ENCODE data around the gene RAP1B.

DNA sequence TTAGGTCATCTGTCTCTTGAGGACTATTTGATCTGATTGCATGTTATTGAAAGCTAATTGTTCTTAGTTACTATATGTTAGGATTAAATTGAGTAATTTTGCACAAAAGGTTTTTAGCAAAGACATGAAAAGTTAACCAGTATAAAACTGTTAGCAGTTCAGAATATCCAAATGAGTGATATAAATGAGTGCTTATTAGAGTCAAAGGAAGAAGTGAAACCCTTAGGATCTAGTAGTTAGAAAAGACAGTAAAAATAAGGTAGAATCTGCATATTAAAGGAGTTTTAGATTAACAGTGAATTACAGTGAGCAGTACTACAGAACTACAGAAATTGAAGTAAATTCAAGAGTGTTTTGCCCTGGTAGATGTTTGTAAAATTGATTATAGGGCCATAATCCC is 12.4 kb downstream of the RAP1B start:
- TF ChIP-seq, protein P1, sequence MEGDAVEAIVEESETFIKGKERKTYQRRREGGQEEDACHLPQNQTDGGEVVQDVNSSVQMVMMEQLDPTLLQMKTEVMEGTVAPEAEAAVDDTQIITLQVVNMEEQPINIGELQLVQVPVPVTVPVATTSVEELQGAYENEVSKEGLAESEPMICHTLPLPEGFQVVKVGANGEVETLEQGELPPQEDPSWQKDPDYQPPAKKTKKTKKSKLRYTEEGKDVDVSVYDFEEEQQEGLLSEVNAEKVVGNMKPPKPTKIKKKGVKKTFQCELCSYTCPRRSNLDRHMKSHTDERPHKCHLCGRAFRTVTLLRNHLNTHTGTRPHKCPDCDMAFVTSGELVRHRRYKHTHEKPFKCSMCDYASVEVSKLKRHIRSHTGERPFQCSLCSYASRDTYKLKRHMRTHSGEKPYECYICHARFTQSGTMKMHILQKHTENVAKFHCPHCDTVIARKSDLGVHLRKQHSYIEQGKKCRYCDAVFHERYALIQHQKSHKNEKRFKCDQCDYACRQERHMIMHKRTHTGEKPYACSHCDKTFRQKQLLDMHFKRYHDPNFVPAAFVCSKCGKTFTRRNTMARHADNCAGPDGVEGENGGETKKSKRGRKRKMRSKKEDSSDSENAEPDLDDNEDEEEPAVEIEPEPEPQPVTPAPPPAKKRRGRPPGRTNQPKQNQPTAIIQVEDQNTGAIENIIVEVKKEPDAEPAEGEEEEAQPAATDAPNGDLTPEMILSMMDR (IDR thresholded peaks at IDR 0.05): no peak
- no peak for TF ChIP-seq POLR2A (IDR thresholded peaks at IDR 0.05)

Data from adrenal gland (tissue), 5 donors.